ENCODE results near the gene POLR2E.
A peak's percentile ranks its signal among the peaks of the same experiment; 100 is the strongest.

Gene POLR2E

GRCh38 chr19:1042689-1043511 lies 52.3 kb downstream of the POLR2E start:
- peak; percentile 56 for DNase-seq

GRCh38 chr19:1041835-1042685 lies 53.1 kb downstream of the POLR2E start:
- no peak for DNase-seq

- no peak for DNase-seq
These were observed 53.8 kb downstream of the POLR2E start for GRCh38 chr19:1041272-1041834.

GRCh38 chr19:1040476-1041271 lies 54.5 kb downstream of the POLR2E start:
- DNase-seq: peak; percentile 63

- peak; percentile 97 for DNase-seq
These were observed 55.3 kb downstream of the POLR2E start, which contains the start of gene ABCA7 for GRCh38 chr19:1039646-1040475. Gene ABCA7, plus strand, starts transcription at chr19:1040107. Its CDS starts 1,255 bp downstream, at chr19:1041362.

GRCh38 chr19:1038978-1039645 lies 56.1 kb downstream of the POLR2E start:
- DNase-seq: no peak

- no peak for DNase-seq
These were observed 57.5 kb downstream of the POLR2E start for GRCh38 chr19:1037621-1038064.
